Calu3 (cell line): ENCODE results near the gene FOXP1. TPM values are rescaled to one million over a fixed set of nuclear protein-coding genes. Genes with fewer than 3 reads are reported as not detected.

Source experiments
- BruUV-seq: library from RNA; stranded (reverse); fragments of 400-500 nt; replicated peaks from 2 replicates; lab custom pipeline; 2021; lab: Mats Ljungman, UMichigan
- CTCF ChIA-PET: fragments of 300-600 bp; sonication (Branson Sonifier 250); formaldehyde crosslinking; loops from one replicate; lab custom pipeline; 2022; ENCODE audit warnings: antibody characterized with exemption; lab: Charles Lee
- DNase-seq: peaks from one replicate; pipeline ENCODE4 v3.0.0; 2022
- H3K27ac Mint-ChIP-seq: one replicate; pipeline ENCODE4 v1.8.0; 2022; ENCODE audit warnings: mixed read lengths; ENCODE audit not compliant: unreplicated experiment
- H3K27me3 Mint-ChIP-seq: one replicate; pipeline ENCODE4 v1.8.0; 2022; ENCODE audit warnings: mixed read lengths; ENCODE audit not compliant: unreplicated experiment
- H3K36me3 Mint-ChIP-seq: one replicate; pipeline ENCODE4 v1.8.0; 2022; ENCODE audit warnings: mild to moderate bottlenecking, moderate library complexity, mixed read lengths; ENCODE audit not compliant: insufficient read depth, unreplicated experiment
- H3K4me1 Mint-ChIP-seq: one replicate; pipeline ENCODE4 v1.8.0; 2022; ENCODE audit warnings: mild to moderate bottlenecking, low read depth, mixed read lengths; ENCODE audit not compliant: unreplicated experiment
- H3K4me3 Mint-ChIP-seq: one replicate; pipeline ENCODE4 v1.8.0; 2022; ENCODE audit warnings: mild to moderate bottlenecking, low read depth, moderate library complexity, mixed read lengths; ENCODE audit not compliant: unreplicated experiment
- H3K9me3 Mint-ChIP-seq: one replicate; pipeline ENCODE4 v1.8.0; 2022; ENCODE audit warnings: low read depth, mixed read lengths; ENCODE audit not compliant: unreplicated experiment
- CTCF ChIP-seq: fragments of 200-600 bp; IDR thresholded peaks from one replicate; pipeline ENCODE4 v1.8.0; 2022; ENCODE audit warnings: antibody characterized with exemption; ENCODE audit not compliant: unreplicated experiment
- intact Hi-C: fragments of 100-400 bp; cut with micrococcal nuclease; formaldehyde crosslinking; loops from one replicate; pipeline ENCODE4 v1.10.0; 2022; ENCODE audit not compliant: unreplicated experiment
- total RNA-seq: library from RNA; stranded (reverse); gene quantifications from 2 replicates; pipeline ENCODE4 v1.2.3, GENCODE V29; 2022

FOXP1 gene
- total RNA-seq, 1 experiment from 2014 or later, result 82.8 TPM

DNA sequence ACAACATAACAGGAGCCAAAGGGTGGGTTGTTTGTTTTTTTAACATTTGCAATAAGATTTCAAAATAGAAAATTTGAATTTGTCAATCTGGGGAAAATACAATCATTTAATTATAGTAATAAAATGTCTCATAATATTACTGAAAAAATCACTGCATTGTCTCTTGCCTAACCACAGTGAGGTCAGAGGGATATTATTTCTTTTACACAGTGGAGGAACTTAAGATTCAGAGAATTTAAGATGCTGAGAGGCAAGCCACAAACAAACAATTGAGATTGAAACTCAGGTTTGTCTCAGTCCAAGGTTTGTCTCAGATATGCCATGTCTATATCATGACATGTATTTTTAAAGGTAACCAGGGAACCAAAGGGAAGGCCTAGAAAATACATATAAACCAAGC is 428.7 kb downstream of the FOXP1 start:
- TF ChIP-seq CTCF, result no peak
- H3K27ac Mint-ChIP-seq, result no peak overlapping the region
- intact Hi-C loops, result no loop called here
- H3K36me3 Mint-ChIP-seq, result no peaks in the 10 kb centered on the region
- peaks cover 57% of the 10 kb centered on the region for H3K4me1 Mint-ChIP-seq
- H3K4me3 Mint-ChIP-seq, result no peak overlapping the region
- no peaks in the 10 kb centered on the region for H3K27me3 Mint-ChIP-seq
- H3K9me3 Mint-ChIP-seq, result no peaks in the 10 kb centered on the region
- CTCF ChIA-PET, result interaction anchor here (1.0 kb wide), 1 partner anchor 12 kb away, joined by 6 read pairs; no protein-coding TSS in a partner anchor
- BruUV-seq, result no TSS peak
- no peak for DNase-seq

- BruUV-seq, result no TSS peak
- H3K27ac Mint-ChIP-seq, result no peak overlapping the region
- no peak for DNase-seq
- H3K36me3 Mint-ChIP-seq, result no peaks in the 10 kb centered on the region
- CTCF ChIA-PET, result no interaction called here
- H3K27me3 Mint-ChIP-seq, result no peaks in the 10 kb centered on the region
- TF ChIP-seq CTCF, result no peak
- no peaks in the 10 kb centered on the region for H3K9me3 Mint-ChIP-seq
- peaks cover 54% of the 10 kb centered on the region for H3K4me1 Mint-ChIP-seq
- no peak overlapping the region for H3K4me3 Mint-ChIP-seq
- intact Hi-C loops, result no loop called here
These were observed 429.8 kb downstream of the FOXP1 start for GRCh38 chr3:71153713-71154112.

GRCh38 chr3:71152892-71153265 is 430.6 kb downstream of the FOXP1 start:
- Mint-ChIP-seq H3K9me3 (no peaks in the 10 kb centered on the region), H3K4me3 (no peak overlapping the region), H3K4me1 (peaks cover 56% of the 10 kb centered on the region), H3K27me3 (no peaks in the 10 kb centered on the region), H3K36me3 (no peaks in the 10 kb centered on the region), H3K27ac (no peak overlapping the region)
- DNase-seq, result no peak
- intact Hi-C loops, result no loop called here
- TF ChIP-seq CTCF, result no peak
- CTCF ChIA-PET, result no interaction called here
- no TSS peak for BruUV-seq

- Mint-ChIP-seq H3K27ac (no peak overlapping the region), H3K4me3 (no peak overlapping the region)
- no TSS peak for BruUV-seq
These were observed 431.3 kb downstream of the FOXP1 start for GRCh38 chr3:71152039-71152891.

More at GRCh38 chr3:71152039-71152891, 431.3 kb downstream of the FOXP1 start:
- H3K9me3 Mint-ChIP-seq, result no peaks in the 10 kb centered on the region
- intact Hi-C loops, result no loop called here
- H3K4me1 Mint-ChIP-seq, result peaks cover 56% of the 10 kb centered on the region
- no peak for TF ChIP-seq CTCF
- CTCF ChIA-PET, result no interaction called here
- no peak for DNase-seq
- H3K36me3 Mint-ChIP-seq, result no peaks in the 10 kb centered on the region
- H3K27me3 Mint-ChIP-seq, result no peaks in the 10 kb centered on the region
